Osteocyte (in vitro differentiated cells): Measurements from ENCODE around the gene GPR132. TPM values are rescaled to one million over a fixed set of nuclear protein-coding genes. Genes with fewer than 3 reads are reported as not detected.
"Not testable (repeated sequence)": the region's sequence is repeated elsewhere in the genome, so short reads cannot be mapped to it uniquely, and the experiment has no call there.

Experiments
- DNase-seq: peaks from one replicate; pipeline ENCODE4 v3.0.0; 2021; ENCODE audit warnings: mixed read lengths; ENCODE audit not compliant: unreplicated experiment; ENCODE audit errors: extremely low spot score
- H3K27ac Mint-ChIP-seq: one replicate; pipeline ENCODE4 v1.8.0; 2021; ENCODE audit warnings: mild to moderate bottlenecking, mixed read lengths; ENCODE audit not compliant: unreplicated experiment
- H3K27me3 Mint-ChIP-seq: one replicate; pipeline ENCODE4 v1.8.0; 2021; ENCODE audit warnings: mixed read lengths; ENCODE audit not compliant: unreplicated experiment
- H3K36me3 Mint-ChIP-seq: one replicate; pipeline ENCODE4 v1.8.0; 2021; ENCODE audit warnings: mixed read lengths; ENCODE audit not compliant: unreplicated experiment
- H3K4me1 Mint-ChIP-seq: one replicate; pipeline ENCODE4 v1.8.0; 2021; ENCODE audit warnings: mixed read lengths; ENCODE audit not compliant: unreplicated experiment
- H3K4me3 Mint-ChIP-seq: one replicate; pipeline ENCODE4 v1.8.0; 2021; ENCODE audit warnings: mild to moderate bottlenecking, moderate library complexity, mixed read lengths; ENCODE audit not compliant: unreplicated experiment
- H3K9me3 Mint-ChIP-seq: one replicate; pipeline ENCODE4 v1.8.0; 2021; ENCODE audit warnings: mixed read lengths; ENCODE audit not compliant: unreplicated experiment
- total RNA-seq: library from RNA; stranded (reverse); gene quantifications from 2 replicates; pipeline ENCODE4 v1.2.1, GENCODE V29; 2021
- TF ChIP-seq, protein P1 (sequence below): fragments of 200-600 bp; sonication (generic); IDR thresholded peaks from 2 replicates; pipeline ENCODE4 v1.5.0; 2021; ENCODE audit warnings: antibody characterized with exemption, mild to moderate bottlenecking, moderate library complexity

Gene GPR132
- total RNA-seq, 1 donor from 2014 or later = 0.24 TPM

DNA sequence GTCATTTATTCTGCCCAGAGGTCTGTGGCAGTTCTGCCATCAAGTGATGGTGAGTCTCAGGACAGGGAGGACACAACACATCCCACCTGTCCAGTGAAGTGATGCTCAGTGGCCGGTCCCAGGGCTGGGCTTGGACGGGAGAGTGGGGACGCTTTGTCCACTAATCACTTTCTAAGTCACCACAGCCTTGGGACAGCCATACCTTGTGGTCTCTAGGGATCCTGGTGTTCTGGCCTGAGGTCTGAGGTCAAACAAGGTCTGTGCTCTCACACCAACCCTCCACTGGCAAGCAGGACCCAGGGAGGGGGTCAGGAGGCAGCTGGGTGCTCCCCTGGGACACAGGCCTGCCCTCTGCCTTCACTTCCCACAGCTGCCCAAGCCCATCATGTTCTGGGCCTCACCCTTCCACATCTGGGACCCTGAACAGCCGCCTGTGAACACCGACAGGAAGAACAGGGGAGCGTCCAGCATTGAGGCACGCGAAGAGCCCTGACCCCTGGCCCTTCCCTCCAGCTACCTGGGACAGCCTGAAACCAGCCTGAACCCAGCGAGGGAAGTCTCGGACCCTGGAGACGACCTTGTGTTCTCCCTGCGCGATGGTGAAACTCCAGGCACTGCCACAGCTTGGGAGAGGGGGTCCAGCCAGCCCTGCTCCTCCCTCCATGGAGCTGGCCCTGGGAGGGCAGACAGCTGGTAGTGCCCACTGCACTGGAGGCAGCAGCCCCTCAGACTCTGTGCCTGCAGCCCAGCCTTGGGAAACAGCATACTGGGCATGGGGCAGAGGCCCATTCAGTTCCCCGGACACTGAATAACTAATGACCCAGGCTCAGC is 19.7 kb upstream of the GPR132 start:
- no peak for DNase-seq
- Mint-ChIP-seq H3K4me3 (no peak overlapping the region), H3K27me3 (peaks cover 3% of the 10 kb centered on the region), H3K4me1 (peaks cover 19% of the 10 kb centered on the region), H3K36me3 (no peaks in the 10 kb centered on the region), H3K9me3 (no peaks in the 10 kb centered on the region), H3K27ac (no peak overlapping the region)
- TF ChIP-seq, protein P1, sequence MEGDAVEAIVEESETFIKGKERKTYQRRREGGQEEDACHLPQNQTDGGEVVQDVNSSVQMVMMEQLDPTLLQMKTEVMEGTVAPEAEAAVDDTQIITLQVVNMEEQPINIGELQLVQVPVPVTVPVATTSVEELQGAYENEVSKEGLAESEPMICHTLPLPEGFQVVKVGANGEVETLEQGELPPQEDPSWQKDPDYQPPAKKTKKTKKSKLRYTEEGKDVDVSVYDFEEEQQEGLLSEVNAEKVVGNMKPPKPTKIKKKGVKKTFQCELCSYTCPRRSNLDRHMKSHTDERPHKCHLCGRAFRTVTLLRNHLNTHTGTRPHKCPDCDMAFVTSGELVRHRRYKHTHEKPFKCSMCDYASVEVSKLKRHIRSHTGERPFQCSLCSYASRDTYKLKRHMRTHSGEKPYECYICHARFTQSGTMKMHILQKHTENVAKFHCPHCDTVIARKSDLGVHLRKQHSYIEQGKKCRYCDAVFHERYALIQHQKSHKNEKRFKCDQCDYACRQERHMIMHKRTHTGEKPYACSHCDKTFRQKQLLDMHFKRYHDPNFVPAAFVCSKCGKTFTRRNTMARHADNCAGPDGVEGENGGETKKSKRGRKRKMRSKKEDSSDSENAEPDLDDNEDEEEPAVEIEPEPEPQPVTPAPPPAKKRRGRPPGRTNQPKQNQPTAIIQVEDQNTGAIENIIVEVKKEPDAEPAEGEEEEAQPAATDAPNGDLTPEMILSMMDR = no peak

DNA sequence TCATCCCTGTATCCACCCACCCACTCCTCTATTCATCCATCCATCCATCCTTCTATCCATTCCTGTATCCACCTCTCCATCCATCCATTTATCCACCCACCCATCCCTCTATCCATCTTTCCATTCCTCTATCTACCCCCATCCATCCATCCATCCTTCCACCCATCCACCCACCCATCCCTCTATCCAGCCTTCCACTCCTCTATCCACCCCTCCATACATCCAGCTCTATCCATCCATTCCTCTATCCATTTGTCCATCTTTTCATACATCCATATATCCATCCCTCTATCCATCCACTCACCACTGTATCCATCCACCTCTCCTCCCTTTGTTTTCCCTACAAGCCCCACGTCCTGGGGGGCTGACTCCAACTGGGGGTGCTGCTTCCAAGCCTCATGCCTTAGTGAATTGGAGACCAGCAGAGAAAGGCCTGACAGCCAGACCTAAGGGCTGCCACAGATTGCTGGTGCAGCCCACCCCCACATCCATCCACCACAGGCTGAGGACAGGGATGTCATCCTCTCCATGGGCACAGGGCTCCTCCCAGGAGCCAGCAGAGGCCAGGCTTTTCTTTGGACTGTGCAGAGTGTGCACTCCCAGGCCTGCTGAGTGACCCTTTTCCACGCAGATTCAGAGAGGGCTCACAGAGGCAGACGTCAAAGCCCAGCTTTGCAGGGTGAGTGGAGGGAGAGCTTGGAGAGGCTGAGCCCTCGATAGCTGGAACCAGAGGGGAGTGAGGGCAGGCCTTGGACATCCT is 18.9 kb upstream of the GPR132 start:
- H3K4me3 Mint-ChIP-seq = no peak overlapping the region
- TF ChIP-seq, protein P1 = no peak
- H3K27me3 Mint-ChIP-seq = peaks cover 3% of the 10 kb centered on the region
- no peaks in the 10 kb centered on the region for H3K36me3 Mint-ChIP-seq
- H3K4me1 Mint-ChIP-seq = peaks cover 16% of the 10 kb centered on the region
- no peak overlapping the region for H3K27ac Mint-ChIP-seq
- no peaks in the 10 kb centered on the region for H3K9me3 Mint-ChIP-seq
- DNase-seq = no peak

DNA sequence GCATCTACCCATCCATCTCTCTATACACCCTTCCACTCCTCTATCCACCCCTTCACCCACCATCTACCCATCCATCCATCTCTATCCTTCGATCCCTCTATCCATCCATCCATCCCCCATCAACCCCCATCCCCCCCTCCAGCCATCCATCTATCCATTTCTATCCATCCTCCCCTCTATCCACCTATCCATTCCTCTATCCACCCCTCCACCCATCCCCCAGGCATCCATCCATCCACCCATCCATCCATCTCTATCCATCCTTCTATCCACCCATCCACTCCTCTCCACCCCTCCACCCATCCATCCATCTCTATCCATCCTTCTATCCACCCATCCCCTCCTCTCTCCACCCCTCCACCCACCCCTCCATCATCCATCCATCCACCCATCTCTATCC is 17.5 kb upstream of the GPR132 start:
- DNase-seq = no peak
- H3K4me1 Mint-ChIP-seq = peaks cover 6% of the 10 kb centered on the region
- no peaks in the 10 kb centered on the region for H3K9me3 Mint-ChIP-seq
- H3K27me3 Mint-ChIP-seq = peaks cover 3% of the 10 kb centered on the region
- TF ChIP-seq, protein P1 = no peak
- H3K36me3 Mint-ChIP-seq = no peaks in the 10 kb centered on the region
- no peak overlapping the region for H3K4me3 Mint-ChIP-seq
- H3K27ac Mint-ChIP-seq = no peak overlapping the region

DNA sequence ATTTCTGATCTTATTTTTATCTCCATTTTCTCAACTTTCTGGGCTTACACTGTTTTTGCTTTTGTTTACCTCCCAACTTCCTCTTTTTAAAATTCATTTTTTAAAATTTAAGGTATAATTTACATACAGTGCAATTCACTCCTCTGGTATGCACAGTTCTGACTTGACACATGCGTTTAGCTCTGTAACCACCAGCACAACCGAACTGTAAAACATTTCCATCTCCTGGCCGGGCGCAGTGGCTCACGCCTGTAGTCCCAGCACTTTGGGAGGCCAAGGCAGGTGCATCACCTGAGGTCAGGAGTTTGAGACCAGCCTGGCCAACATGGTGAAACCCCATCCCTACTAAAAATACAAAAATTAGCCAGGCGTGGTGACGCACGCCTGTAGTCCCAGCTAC is 16.2 kb upstream of the GPR132 start:
- not testable (repeated sequence) for H3K9me3 Mint-ChIP-seq, H3K4me3 Mint-ChIP-seq, H3K27me3 Mint-ChIP-seq, H3K4me1 Mint-ChIP-seq, DNase-seq, H3K27ac Mint-ChIP-seq, H3K36me3 Mint-ChIP-seq

DNA sequence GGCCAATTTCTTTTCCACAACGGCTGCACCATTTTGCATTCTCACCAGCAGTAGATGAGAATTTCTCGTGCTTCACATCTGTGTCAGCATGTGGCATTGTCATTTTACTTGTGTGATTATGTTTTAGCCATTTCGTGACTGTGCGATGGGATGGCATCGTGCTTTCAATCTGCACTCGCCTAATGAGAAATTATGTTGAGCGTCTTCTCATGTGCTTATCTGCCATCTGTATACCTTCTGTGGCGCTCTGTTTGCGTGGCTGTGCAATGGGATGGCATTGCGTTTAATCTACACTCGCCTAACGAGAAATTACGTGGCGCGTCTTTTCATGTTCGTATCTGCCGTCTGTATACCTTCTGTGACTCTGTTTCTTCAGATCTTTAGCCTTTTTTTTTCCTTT is 14.9 kb upstream of the GPR132 start:
- peaks cover 3% of the 10 kb centered on the region for H3K27me3 Mint-ChIP-seq
- H3K9me3 Mint-ChIP-seq = no peaks in the 10 kb centered on the region
- no peak overlapping the region for H3K27ac Mint-ChIP-seq
- DNase-seq = no peak
- peaks cover 5% of the 10 kb centered on the region for H3K4me1 Mint-ChIP-seq
- H3K36me3 Mint-ChIP-seq = no peaks in the 10 kb centered on the region
- no peak overlapping the region for H3K4me3 Mint-ChIP-seq
- TF ChIP-seq, protein P1 = no peak
